Loucy (cell line): ENCODE measurements around the gene SFRP5.

Source experiments
- H2AFZ ChIP-seq: fragments of 200-600 bp; sonication (generic); 2 replicates; pipeline ENCODE4 v1.6.0; 2016; ENCODE audit warnings: antibody characterized with exemption, mild to moderate bottlenecking, low read length, moderate library complexity
- H3F3A ChIP-seq: fragments of 200-600 bp; 2 replicates; pipeline ENCODE4 v1.6.0; 2016; ENCODE audit warnings: antibody characterized with exemption, low read depth, mild to moderate bottlenecking
- H3K27me3 ChIP-seq: fragments of 200-600 bp; sonication (generic); 2 replicates; pipeline ENCODE4 v1.6.1; 2014; ENCODE audit warnings: low read length, mild to moderate bottlenecking; ENCODE audit not compliant: insufficient read depth, poor library complexity, severe bottlenecking
- H3K36me3 ChIP-seq: fragments of 200-600 bp; sonication (generic); 2 replicates; pipeline ENCODE4 v1.6.1; 2016; ENCODE audit warnings: low read length; ENCODE audit not compliant: insufficient read depth
- H3K4me1 ChIP-seq: fragments of 200-600 bp; sonication (generic); 2 replicates; pipeline ENCODE4 v1.5.1; 2014; ENCODE audit warnings: low read length, mild to moderate bottlenecking; ENCODE audit not compliant: insufficient read depth, poor library complexity, severe bottlenecking
- H3K4me2 ChIP-seq: fragments of 200-600 bp; sonication (generic); 2 replicates; pipeline ENCODE4 v1.6.0; 2014; ENCODE audit warnings: antibody characterized with exemption, low read length, low read depth, mild to moderate bottlenecking; ENCODE audit not compliant: poor library complexity, severe bottlenecking
- H3K4me3 ChIP-seq: fragments of 200-600 bp; sonication (generic); 2 replicates; pipeline ENCODE4 v1.5.1; 2014; ENCODE audit warnings: low read length, mild to moderate bottlenecking, mixed read lengths; ENCODE audit not compliant: poor library complexity, severe bottlenecking
- H3K79me2 ChIP-seq: fragments of 200-600 bp; sonication (generic); 2 replicates; pipeline ENCODE4 v1.6.1; 2014; ENCODE audit warnings: low read length; ENCODE audit not compliant: insufficient read depth
- H3K9ac ChIP-seq: fragments of 200-600 bp; sonication (generic); 2 replicates; pipeline ENCODE4 v1.6.0; 2014; ENCODE audit warnings: mild to moderate bottlenecking, low read depth, low read length, moderate library complexity; ENCODE audit not compliant: poor library complexity, severe bottlenecking
- H3K9me2 ChIP-seq: fragments of 200-600 bp; sonication (generic); replicated peaks from 2 replicates; pipeline ENCODE4 v1.6.1; 2016; ENCODE audit warnings: low read depth, low read length, mixed read lengths
- H3K9me3 ChIP-seq: fragments of 200-600 bp; sonication (generic); 2 replicates; pipeline ENCODE4 v1.6.1; 2014; ENCODE audit warnings: mild to moderate bottlenecking, antibody characterized with exemption, low read length, low read depth; ENCODE audit not compliant: insufficient read depth
- H4K20me1 ChIP-seq: fragments of 200-600 bp; sonication (generic); 2 replicates; pipeline ENCODE4 v1.6.0; 2014; ENCODE audit warnings: antibody characterized with exemption, low read length, mild to moderate bottlenecking; ENCODE audit not compliant: insufficient read depth, poor library complexity, severe bottlenecking
- EZH2phosphoT487 ChIP-seq: fragments of 200-600 bp; IDR thresholded peaks from 2 replicates; pipeline ENCODE4 v1.6.1; 2018; ENCODE audit warnings: antibody characterized with exemption, mild to moderate bottlenecking, moderate library complexity, borderline replicate concordance
- TF ChIP-seq, protein P1 (sequence below): fragments of 200-600 bp; sonication (generic); conservative IDR thresholded peaks from 2 replicates; pipeline ENCODE4 v1.5.1; 2014; ENCODE audit warnings: mild to moderate bottlenecking, antibody characterized with exemption, low read length

SFRP5 gene

DNA sequence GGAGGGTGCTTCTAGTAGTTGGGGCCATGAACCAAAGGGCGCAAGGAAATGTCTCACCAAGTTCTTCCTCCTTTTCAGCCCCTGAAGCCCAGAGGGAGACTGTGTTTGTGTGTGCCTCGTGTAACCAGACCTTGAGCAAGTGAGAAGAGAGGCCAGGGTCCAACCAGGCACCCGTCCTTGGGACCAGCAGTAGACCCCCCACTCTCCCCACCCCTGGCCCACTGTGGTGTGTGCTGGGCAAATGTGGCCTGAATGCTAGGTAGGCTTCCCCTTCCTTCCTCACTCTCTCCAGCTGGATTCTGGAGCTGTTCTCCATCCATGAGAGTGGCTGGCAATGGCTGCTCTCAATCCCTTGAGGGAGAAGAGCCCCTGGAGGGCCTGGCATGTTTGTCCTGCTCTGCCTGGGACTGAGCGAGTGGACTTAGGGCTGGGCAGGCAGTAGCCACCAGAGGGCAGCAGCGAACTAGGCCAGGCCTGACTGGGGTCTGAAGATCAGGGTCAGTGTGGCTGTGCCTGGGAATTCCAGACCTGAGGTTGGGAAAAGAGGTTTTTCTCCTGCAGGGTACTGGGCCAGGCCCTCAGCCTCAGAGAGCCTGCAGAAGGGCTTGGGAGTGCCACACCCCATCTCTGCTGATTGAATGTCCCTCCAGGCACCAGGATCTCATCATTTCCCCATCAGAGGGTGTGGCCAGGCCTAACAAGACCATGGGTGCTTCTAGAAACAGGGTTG is 12.5 kb downstream of the SFRP5 start:
- Histone ChIP-seq H2AFZ (no peak overlapping the region), H3K4me1 (no peaks in the 10 kb centered on the region), H3K9ac (no peak overlapping the region), H3K4me3 (no peak overlapping the region), H3K36me3 (peaks cover 68% of the 10 kb centered on the region; the same call in 1 of the 2 replicates), H3K9me2 (no peaks in the 10 kb centered on the region), H3K4me2 (no peak overlapping the region), H3F3A (no peaks in the 10 kb centered on the region), H3K27me3 (no peaks in the 10 kb centered on the region), H4K20me1 (no peaks in the 10 kb centered on the region), H3K9me3 (no peaks in the 10 kb centered on the region), H3K79me2 (no peaks in the 10 kb centered on the region)
- no peak for TF ChIP-seq EZH2phosphoT487
- TF ChIP-seq, protein P1, sequence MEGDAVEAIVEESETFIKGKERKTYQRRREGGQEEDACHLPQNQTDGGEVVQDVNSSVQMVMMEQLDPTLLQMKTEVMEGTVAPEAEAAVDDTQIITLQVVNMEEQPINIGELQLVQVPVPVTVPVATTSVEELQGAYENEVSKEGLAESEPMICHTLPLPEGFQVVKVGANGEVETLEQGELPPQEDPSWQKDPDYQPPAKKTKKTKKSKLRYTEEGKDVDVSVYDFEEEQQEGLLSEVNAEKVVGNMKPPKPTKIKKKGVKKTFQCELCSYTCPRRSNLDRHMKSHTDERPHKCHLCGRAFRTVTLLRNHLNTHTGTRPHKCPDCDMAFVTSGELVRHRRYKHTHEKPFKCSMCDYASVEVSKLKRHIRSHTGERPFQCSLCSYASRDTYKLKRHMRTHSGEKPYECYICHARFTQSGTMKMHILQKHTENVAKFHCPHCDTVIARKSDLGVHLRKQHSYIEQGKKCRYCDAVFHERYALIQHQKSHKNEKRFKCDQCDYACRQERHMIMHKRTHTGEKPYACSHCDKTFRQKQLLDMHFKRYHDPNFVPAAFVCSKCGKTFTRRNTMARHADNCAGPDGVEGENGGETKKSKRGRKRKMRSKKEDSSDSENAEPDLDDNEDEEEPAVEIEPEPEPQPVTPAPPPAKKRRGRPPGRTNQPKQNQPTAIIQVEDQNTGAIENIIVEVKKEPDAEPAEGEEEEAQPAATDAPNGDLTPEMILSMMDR: peak; percentile 89

DNA sequence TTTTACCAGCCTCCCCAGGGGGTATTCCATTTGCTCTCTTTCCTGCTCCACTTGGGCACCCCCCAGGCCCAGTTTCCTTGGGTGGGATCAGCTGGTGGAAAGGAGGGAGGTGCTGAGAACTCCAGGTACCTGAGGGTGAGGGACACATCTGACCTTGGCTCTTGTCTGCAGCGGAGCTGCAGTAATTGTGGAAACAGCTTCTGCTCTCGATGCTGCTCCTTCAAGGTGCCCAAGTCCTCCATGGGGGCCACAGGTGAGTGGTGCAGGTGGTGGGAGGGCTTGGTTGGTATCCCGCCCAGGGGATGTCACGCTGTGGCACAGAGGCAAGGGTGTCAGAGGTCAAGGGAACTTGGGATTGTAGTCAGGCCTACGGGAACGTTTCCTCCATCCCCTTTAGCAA is 14.3 kb downstream of the SFRP5 start:
- Histone ChIP-seq H3K36me3 (peaks cover 83% of the 10 kb centered on the region; the same call in 1 of the 2 replicates), H4K20me1 (no peaks in the 10 kb centered on the region)
- TF ChIP-seq, protein P1: no peak
- no peak for TF ChIP-seq EZH2phosphoT487

DNA sequence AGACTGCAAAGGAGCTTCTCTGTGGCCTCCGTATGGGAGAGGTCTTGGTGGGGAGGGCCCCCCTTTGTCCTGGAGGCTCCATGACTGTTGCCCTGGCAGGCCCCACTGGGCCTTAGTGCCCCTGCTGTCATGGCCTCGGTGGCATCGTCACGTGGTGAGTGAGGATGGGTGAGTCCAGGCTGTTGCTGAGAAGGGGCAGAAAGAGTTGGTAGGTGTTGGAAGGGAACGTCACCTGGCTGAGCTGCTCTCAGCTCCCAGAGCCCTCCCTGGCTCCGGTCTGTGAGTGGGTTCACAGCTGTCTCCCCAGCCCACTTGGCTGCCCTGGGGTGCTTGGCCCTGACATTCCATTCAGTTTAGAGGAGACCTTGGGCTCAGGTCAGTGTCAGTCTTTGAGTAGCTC is 16.1 kb downstream of the SFRP5 start:
- H3K27me3 ChIP-seq: no peaks in the 10 kb centered on the region
- no peak overlapping the region for H3K4me3 ChIP-seq
- no peak overlapping the region for H2AFZ ChIP-seq
- H3K36me3 ChIP-seq: peaks cover 86% of the 10 kb centered on the region; the same call in 1 of the 2 replicates
- no peaks in the 10 kb centered on the region for H4K20me1 ChIP-seq
- H3K79me2 ChIP-seq: no peaks in the 10 kb centered on the region
- H3K9ac ChIP-seq: no peak overlapping the region
- no peak overlapping the region for H3K4me2 ChIP-seq
- no peaks in the 10 kb centered on the region for H3K9me2 ChIP-seq
- no peaks in the 10 kb centered on the region for H3K4me1 ChIP-seq
- H3F3A ChIP-seq: no peaks in the 10 kb centered on the region
- TF ChIP-seq, protein P1: no peak
- TF ChIP-seq EZH2phosphoT487: no peak
- H3K9me3 ChIP-seq: no peaks in the 10 kb centered on the region

More for the DNA sequence above, 14.3 kb downstream of the SFRP5 start:
- H2AFZ ChIP-seq: no peak overlapping the region
- no peaks in the 10 kb centered on the region for H3K4me1 ChIP-seq
- H3K9ac ChIP-seq: no peak overlapping the region
- no peaks in the 10 kb centered on the region for H3F3A ChIP-seq
- H3K27me3 ChIP-seq: no peaks in the 10 kb centered on the region
- H3K4me2 ChIP-seq: no peak overlapping the region
- no peaks in the 10 kb centered on the region for H3K9me3 ChIP-seq
- no peaks in the 10 kb centered on the region for H3K9me2 ChIP-seq
- no peaks in the 10 kb centered on the region for H3K79me2 ChIP-seq
- no peak overlapping the region for H3K4me3 ChIP-seq
